Measurements from ENCODE around the gene GIPR.

GRCh38 chr19:45660636-45661035 lies 7.4 kb upstream of the GIPR start:
- TF ChIP-seq, protein P1, sequence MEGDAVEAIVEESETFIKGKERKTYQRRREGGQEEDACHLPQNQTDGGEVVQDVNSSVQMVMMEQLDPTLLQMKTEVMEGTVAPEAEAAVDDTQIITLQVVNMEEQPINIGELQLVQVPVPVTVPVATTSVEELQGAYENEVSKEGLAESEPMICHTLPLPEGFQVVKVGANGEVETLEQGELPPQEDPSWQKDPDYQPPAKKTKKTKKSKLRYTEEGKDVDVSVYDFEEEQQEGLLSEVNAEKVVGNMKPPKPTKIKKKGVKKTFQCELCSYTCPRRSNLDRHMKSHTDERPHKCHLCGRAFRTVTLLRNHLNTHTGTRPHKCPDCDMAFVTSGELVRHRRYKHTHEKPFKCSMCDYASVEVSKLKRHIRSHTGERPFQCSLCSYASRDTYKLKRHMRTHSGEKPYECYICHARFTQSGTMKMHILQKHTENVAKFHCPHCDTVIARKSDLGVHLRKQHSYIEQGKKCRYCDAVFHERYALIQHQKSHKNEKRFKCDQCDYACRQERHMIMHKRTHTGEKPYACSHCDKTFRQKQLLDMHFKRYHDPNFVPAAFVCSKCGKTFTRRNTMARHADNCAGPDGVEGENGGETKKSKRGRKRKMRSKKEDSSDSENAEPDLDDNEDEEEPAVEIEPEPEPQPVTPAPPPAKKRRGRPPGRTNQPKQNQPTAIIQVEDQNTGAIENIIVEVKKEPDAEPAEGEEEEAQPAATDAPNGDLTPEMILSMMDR (IDR thresholded peaks at IDR 0.05), result no peak
- TF ChIP-seq POLR2A (IDR thresholded peaks at IDR 0.05), result no peak

All from vagina (tissue), 2 donors.